Activated CD8-positive, alpha-beta memory T cell treated with anti-CD3 and anti-CD28 coated beads, Interleukin-2, amount 50 U/mL, for 1 hour (primary cell): ENCODE results near the gene STAU1.
"Not testable (repeated sequence)": the region's sequence is repeated elsewhere in the genome, so short reads cannot be mapped to it uniquely, and the experiment has no call there.

Source experiments
- DNase-seq: peaks from one replicate; pipeline ENCODE4 v3.0.0-alpha.2; 2020; ENCODE audit errors: extremely low read depth

STAU1 gene

DNA sequence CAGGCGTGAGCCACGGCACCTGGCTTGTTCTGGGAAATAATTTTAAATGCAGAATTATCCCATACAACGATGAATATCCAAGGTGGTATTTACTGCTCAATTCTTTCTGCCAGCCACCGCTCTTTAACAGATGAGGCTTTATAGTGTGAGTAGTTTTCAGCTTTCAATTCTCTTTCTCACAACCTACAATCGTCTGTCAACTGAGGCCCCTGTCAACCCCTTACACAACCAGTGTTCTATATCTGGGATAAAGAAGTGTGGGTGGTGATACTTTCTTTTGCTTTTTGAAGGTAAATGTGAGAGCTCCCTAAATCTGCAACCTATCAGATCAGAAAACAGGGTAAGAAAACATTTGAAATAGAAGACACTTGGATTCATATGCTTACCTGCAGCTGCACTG, 22.5 kb downstream of the STAU1 start:
- DNase-seq = no peak

DNA sequence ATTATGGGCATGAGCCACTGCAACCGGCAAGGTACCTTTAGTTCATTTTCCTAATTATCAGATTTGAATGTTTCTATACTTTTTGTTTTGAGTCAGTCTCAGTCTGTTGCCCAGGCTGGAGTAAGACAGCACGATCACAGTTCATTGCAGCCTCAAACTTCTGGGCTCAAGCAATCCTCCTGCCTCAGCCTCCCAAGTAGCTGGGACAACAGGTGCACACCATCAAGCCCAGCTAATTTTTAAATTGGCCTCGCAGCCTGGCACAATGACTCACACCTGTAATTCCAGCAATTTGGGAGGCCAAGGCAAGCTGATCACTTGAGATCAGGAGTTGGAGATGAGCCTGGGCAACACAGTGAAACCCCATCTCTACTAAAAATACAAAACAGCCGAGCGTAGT, 24.4 kb downstream of the STAU1 start:
- no peak for DNase-seq

DNA sequence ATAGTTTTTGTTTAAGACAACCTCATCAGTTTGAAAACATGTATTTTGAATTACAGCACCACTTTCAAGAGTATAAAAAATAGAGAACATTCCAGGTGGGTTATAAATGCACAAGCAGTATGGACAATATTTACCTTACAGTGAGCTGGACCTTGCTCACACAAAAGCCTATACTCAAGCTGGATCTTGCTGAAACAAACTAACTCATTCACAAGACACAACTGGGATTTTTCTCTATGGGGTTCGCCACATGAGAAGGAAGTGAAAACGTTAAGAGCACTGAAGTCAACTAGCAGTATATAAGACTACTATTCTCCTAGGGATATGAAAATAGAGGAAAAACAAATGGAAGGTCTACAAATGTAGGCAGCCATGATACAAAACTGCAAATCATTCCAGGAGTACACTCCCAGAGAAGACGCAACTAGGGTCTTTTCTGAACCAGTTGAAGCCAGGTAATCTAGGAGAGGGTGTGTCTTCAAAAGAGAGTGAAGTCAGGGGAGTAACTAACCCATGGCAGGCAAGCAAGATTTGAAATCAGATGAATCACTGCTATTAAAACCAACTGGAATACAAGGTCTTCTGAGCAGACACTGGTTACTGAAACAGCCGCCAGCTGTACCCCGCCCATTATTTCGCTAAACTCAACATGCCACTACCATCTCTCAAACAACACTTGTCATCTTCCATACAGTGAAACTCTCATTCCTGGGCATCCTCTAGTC, 26.5 kb downstream of the STAU1 start:
- DNase-seq = no peak

DNA sequence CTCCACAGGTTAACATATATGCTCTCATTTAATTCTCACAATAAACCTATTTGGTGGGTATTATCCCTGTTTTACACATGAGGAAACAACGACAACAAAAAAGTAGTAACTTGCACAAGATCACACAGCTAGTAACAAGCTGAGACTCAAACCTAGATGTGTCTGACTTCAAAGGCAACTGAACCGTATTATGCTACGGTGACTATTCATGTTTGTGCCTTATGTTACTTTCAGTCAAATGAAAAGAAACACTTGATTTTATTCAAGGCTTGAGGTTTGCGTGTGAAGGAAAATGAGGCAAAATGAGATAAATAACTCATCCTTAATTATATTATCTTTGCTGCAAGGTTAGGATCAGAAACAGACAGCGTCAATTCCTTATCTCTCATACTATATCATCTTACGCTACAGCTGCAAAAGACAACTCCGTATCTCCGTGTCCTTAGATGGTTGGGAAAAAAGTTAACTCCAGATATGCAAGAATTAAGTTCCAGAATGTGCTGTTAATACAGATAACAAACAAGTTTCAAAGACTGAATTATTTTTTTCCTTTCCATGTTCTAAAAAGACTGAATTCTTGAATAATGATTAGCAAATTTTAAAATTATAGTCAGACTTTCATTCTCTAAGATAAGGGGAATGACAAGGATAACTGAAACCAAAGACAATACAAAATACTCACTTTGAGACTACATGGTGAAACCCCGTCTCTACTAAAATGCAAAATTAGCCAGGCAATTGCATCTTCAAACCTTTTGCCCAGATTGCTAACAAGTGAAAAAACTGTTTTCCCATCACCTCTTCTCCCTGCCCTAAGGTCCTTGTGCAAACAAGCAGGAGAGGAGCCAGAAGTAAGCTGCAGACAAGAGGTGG, 27.8 kb downstream of the STAU1 start:
- no peak for DNase-seq

DNA sequence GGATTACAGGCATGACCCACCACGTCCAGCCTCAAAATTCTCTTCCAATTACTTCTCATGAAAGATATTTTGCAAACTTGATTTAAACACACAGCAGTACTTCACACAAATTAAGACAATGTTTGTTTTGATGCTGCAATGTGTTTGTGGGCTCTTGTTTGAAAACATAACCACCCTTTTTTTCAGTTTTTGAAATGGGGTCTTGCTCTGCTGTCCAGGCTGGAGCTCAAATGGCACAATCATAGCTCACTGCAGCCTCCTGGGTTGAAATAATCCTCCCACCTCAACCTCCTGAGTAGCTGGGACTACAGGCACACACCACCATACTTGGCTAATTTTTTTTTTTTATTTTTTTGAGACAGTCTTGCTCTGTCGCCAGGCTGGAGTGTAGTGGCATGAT, 31.0 kb downstream of the STAU1 start:
- no peak for DNase-seq

DNA sequence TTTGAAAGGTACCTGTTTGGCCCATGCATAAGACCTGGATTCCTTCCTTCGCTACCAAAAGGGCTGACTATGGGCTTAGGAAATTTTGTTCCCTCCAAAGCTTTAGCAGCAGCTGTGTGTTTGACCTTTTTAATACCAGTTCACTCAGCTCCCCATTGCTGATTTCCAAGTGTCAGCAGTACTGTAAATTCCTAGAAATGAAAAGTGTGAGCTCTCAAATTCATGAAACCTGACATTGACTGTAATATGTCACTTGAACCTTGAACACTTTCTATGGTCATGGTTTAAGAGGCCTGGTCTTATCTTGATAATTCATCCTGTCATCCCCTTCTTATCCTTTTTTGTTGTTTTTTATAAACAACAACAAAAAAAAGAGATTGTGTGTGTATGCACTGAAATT, 31.7 kb downstream of the STAU1 start:
- no peak for DNase-seq

DNA sequence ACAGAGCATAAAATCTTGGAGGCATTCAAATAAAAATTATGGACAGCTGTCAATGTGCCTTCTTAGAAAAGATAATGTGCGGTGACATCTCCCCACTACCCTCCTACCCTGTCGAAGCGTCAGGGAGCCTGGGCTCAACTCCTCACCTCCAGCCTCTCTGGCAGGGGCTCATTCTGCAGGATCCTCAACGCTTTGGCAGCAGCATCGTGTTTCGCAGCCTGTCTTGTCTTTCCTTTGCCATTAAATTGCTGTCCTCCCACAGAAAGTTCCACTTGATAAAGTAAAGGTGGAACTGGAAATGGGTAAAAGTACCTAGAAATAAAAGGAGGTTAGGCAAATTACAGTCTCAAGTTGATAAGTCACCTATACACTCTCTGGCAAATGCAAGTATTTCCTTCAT, 36.7 kb downstream of the STAU1 start:
- DNase-seq = no peak

DNA sequence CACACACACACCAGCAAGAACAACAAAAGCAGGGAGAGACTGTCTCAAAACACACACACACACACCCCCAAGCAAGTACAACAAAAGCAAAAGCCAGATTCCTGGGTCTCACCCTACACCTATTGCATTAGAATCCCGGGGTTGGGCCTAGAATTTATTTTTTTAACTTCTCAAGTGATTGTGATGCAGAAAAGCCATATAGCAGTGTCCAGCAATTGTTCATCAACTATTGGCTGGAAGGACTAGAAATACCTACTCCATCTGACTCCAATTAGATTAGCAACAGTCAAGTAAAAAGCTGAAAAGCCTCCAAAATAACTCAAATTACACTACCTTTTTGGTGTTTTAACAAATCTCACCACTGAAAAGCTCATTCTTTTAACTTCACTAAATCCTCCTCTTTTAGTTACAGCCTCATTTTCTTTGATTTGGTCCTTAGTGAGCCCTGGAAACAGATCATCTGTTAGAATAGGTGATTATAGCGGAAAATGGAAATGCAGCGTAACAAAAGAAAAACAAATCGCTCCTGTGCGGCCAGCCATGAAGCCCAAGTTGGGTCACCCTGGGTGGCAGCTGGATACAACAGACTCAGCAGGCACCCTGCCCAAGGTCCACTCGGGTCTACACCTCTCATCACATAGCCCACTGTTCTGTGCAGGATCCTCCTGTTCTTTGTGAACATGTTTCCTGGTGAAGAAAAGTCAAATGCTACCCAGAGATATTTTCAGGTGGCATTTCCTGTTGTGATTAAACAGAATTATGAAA, 38.7 kb downstream of the STAU1 start:
- no peak for DNase-seq

DNA sequence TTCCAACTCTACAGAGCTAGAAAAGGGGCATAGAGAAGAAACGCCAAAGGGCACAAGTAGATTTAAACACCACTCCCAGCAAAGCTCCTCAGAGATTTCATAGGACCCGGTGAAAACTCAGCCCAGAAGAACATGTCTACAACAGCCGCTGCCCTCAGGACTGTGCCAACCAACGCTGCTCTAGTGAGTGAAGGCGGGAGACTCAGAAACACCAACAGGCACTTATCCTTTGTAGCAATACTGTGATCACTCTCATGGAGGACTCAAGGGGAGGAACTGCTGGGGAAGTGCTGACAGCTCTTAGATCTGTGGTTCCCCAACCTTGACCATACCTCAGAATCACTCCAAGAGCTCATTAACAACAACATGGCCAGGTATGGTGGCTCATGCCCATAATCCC, 39.5 kb downstream of the STAU1 start:
- no peak for DNase-seq

DNA sequence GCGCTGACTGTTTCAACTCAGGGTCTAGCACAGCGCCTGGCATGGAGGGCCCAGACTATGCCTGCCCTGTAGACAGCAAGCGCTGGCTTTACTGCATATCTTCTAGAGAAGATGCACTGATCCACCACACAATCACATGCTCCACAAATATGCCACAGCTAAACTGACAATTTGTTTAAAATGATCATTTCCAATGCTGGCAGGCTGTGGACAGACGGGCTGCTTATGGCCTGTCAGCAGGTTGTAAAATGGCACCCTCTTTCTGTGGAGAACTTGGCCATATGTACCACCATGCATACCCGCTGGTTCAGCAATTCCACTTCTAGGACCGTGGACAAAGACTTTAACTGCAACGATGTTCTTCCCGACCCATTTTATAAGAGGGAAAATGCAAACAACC, 40.8 kb downstream of the STAU1 start:
- DNase-seq = no peak

DNA sequence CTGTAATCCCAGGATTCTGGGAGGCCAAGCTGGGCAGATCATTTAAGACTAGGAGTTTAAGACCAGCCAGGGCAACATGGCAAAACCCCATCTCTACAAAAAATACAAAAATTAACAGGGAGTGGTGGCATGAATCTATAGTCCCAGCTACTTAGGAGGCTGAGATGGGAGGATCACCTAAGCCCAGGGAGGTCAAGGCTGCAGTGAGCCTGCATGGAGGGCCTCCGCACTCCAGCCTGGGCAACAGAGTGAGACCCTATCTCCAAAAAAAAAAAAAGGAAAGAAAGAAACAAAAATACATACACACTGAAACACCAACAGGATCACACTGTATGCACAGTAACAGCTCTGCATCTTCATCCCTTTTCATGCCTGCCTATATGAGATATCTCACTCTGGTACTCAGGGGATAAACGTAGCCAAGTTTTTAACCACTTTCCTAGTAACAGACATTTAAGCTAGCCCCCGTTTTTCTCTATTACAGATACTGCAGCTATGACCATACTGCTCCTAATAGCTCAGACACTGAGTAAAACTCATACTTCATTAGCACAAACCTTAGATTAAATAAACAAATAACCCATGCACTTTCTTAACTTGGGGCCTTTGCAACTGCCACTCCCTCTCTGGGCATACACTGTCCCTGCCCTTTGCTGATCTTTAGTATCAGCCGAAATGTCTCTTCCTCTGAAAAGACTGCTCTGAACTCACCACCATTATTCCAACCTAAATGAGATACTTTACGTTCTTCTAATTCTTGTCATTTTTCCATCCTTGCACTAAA, 41.5 kb downstream of the STAU1 start:
- DNase-seq = no peak

DNA sequence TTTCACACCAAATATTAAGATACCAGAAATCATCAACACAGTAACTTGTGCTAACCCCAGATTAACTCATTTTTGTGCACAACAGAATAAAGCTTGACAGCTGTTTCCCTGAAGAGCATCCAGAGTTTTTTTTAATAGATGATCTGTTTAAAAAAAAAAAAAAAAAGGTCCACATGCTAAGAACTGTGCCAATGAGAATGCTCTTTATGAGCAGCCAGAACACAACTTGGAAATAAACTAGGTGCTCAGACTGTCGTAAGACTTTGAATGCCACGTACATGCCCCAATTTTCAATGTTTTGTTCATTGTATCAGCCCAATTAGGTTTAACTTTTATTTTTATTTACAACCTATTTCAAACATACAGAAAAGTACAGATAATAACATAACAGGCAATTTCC, 47.3 kb downstream of the STAU1 start:
- no peak for DNase-seq

DNA sequence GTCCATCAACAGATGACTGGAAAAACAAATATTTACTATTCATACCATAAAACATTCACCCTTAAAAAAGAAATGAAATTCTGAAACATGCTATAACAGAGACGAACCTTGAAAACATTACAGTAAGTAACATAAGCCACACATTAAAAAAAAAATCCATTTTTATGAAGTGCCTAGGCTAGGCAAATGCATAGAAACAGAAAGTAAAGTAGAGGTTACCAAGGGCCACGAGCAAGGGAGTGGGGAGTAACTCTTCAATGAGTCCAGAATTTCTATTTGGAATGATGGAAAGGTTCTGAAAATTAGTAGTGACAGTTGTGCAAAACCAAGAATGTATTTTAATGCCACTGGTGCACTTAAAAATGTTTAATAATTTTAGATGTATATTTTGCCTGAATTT, 47.7 kb downstream of the STAU1 start:
- no peak for DNase-seq

DNA sequence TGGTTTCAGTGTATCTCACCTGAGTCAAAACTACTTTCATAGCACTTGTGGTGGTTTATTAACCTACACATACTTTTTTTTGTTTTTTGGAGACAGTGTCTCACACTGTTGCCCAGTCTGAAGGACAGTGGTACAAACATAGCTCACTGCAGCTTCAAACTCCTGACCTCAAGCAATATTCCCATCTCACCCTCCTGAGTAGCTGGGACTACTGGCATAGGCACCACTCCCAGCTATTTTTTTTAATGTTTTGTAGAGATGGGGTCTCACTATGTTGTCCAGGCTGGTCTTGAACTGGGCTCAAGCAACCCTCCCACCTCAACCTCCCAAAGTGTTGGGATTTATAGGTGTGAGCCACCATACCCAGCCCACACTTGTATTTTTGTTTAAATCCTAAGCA, 49.7 kb downstream of the STAU1 start:
- DNase-seq = no peak

DNA sequence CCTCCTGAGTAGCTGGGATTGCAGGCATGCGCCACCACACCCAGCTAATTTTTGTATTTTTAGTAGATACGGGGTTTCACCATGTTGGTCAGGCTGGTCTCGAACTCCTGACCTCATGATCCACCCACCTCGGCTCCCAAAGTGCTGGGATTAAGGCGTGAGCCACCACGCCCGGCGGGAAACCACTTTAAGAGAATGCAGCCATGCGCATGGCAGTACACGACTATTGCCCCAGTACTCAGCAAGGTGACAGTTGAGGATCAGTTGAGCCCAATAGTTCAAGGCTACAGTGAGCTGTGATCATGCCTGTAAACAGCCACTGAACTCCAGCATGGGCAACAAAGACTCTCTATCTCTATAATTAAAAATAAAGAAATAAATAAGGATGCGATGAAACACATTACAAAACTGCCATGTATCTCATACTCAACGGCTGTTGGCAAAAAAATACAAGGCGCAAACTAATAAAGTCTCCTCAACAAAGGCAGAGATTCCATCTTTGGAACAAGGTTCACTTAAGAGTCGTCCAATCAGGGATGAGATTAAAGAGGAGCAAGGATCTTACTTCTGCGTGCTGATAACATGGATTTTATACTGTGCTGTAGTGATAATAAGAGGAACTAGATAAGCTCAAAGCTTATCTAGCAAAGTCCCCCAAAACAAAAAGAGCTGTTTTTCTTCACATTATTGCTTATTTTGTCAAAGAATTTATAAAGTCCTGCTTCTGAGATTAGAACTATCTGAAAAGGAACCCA, 51.1 kb downstream of the STAU1 start:
- no peak for DNase-seq

DNA sequence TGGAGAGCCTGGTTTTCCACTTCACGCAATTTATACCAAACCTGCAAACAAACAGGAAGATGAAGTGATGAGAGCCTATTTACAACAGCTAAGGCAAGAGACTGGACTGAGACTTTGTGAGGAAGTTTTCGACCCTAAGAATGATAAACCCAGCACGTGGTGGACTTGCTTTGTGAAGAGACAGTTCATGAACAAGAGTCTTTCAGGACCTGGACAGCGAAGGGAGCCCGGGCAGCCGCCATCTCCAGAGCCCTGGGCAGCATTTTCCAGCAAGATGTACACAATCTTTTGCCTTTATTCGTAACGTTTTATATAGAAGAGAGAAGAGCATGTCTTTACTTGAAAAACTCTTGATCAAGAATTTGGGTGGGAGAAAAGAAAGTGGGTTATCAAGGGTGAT, 53.3 kb downstream of the STAU1 start:
- not testable (repeated sequence) for DNase-seq

DNA sequence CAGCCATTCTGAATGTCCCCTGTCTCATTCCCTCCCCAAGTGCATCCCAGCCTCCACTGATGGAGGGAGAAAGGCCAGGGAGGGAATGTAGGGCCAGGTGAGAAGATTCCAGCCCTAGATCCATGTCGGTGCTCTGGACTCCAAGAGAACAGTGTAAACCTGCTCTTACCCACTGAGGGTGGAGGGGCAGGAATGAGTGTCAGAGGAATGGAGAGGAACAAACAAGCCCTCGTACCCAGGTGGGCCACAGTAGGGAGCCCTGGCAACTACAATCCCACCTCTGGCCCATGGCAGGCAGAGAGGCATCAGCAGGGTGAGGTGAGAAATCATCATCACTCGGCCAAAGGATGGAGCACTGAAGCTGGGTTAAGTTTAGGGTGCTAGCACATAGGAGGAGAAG, 54.6 kb downstream of the STAU1 start:
- DNase-seq = no peak

DNA sequence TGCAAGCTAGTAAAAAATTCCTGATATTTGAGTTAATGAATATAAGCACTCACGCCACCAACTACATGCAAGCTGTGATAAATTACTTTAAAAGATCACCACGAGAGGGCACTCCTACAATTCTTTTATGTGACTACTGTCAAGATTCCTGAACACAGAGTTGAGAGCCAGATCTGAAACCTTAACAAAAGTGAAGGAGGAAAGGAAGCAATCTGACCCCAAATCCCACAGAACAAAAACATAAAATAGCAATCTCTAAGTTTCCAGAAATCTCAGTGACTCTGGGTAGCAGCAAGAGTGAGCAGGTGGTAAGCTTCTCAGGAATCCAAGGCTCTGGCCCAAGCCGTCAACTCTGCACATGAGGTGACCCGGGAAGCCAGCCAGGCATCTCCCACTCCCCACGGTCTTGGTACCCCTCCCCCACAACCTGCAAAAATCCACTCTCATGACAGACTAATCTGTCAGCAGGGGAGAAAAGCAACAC, 55.1 kb downstream of the STAU1 start:
- DNase-seq = peak; percentile 10

DNA sequence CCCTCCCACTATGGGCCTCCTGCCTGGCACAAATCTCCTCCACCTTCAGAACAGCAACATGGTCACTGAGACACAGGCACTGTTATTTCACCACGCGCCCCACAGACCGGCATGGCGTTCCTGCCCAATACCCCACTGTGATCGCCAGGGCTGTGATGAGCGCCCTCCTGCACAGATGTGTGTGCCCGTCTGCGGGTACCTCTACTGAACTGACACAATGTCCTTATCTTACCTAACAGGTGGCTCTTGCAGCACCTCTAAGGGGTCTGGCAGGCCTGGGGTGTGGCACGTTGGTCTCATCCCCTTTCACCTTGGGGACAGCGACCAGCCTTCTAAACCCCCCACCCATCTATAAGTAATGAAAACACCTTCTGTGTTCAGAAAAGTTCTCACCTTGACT, 64.2 kb downstream of the STAU1 start:
- DNase-seq = no peak

DNA sequence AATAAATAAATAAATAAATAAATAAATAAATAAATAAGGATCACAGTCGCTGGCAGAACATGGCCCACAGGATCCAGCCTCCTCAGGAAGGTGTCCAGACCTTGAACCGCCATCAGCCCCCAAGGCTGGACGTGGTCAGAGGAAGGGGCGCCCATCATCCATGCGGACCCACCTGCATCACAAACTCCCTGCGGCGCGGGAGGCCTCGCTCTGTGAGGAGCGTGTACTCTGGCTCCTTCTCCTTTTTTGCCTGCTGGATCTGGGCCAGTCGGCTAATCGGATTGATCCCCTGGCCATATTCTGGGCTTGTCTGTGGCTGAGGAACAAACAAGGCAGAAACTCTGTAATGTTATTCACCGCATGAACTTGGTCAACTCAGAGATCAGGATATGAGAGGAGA, 65.2 kb downstream of the STAU1 start:
- DNase-seq = no peak

DNA sequence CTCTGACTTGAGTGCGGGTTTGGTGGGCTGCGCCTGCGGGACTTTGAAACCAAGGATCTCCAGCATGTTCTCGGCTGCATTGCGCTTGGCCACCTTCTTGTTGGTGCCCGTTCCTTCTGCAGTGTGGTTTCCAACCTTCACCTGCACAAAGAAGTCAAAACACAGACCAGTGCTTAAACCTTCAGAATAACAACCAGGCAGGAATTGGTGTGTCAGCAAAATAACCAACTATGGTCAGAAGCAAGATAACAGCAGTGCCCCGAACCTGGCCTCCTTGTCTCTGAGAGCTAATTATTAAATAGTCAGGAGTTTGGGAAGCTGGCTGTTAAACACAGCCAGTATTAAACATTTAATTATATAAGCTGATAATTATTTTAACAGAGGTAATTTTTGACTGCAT, 68.1 kb downstream of the STAU1 start:
- DNase-seq = no peak
